Measurements from ENCODE around the gene SPINDOC.

SPINDOC gene

DNA sequence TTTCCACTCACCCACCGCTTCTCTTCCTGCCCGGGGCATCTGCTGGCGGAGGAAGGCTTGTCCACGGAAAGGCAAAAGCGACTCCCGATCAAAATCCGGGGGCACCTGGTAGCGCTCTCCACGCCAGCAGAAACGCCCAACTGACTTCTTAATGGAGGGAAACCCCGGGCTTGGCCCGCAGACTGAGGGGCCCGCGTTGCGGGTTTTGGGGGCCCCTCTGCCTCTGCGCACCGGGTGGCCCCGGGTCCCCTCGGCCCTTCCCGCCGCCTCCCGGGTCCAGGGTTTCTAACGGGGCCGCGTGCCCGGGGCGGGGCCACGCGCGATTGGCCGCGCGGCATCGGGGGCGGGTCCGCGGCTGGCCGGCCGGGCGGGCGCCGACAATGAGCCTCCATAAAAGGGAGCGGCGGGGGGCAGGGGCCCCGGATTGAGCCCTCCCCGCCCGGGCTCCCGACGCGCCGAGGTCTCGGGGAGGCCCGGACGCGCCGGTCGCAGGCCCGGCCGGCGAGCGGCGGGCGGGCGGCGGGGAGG is at the start of gene SPINDOC:
SPINDOC (plus strand) TSS at position 422 of the 528 bp plus-strand sequence. CDS start 231 bp downstream, outside the sequence.
- H3K4me3 ChIP-seq (ENCODE audit: low read length), result peak within 1 kb of the TSS; percentile 88
- TF ChIP-seq CTCF (conservative IDR thresholded peaks at IDR 0.05; ENCODE audit: low read depth, low read length), result no peak
- no peak for DNase-seq (ENCODE audit: low read depth)

GRCh38 chr11:63763496-63764339 is 49.5 kb upstream of the SPINDOC start:
- peak overlapping the region; percentile 58 for H3K4me3 ChIP-seq (ENCODE audit: low read length)
- TF ChIP-seq CTCF (conservative IDR thresholded peaks at IDR 0.05; ENCODE audit: low read depth, low read length), result no peak
- no peak for DNase-seq (ENCODE audit: low read depth)

DNA sequence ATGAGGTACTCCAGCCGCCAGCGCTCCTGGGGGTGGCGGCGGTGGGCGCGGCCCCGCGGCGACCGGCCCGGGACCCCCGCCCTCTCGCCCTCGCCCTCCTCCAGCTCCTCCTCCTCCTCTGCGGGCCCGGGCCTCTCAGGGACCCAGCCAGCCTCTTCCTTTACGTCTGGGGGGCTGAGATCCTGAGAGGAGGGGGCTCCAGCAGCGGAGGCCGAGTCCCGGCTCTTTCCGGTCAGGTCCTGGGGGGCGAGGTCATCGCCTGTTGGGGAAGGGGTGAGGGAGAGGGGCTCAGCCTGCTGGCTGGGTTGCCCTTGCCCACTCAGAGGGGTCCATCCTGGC is 48.9 kb upstream of the SPINDOC start:
- DNase-seq (ENCODE audit: low read depth), result no peak
- H3K4me3 ChIP-seq (ENCODE audit: low read length), result no peak overlapping the region
- TF ChIP-seq CTCF (conservative IDR thresholded peaks at IDR 0.05; ENCODE audit: low read depth, low read length), result no peak

GRCh38 chr11:63764679-63765647 is 48.3 kb upstream of the SPINDOC start:
- TF ChIP-seq CTCF (conservative IDR thresholded peaks at IDR 0.05; ENCODE audit: low read depth, low read length), result no peak
- no peak overlapping the region for H3K4me3 ChIP-seq (ENCODE audit: low read length)
- no peak for DNase-seq (ENCODE audit: low read depth)

DNA sequence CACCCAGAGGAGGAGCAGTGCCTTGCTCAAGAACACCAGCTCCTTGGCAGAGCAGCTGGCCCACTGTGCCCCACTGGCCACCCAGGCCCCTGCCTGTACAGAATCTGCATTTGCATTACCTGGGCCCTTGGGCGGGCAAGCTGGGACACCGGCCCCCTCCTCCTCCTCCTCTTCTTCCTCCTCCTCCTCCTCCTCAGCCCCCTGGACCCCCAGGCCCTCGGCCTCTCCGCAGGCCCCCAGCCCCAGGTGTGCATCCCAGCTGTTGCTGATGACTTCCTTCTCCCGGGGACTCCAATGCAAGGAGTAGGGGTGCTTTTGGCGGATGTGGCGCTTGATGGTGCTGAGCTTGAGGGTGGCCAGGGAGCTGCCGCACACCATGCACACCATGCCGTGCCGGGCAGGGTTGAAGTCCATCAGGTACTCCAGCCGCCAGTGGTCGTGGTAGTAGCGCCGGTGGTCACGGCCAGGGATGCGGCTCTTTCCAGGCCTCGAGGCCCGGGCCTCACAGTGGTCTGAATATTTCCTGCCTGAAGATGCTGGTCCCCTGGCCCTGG is 47.5 kb upstream of the SPINDOC start:
- no peak for DNase-seq (ENCODE audit: low read depth)
- no peak overlapping the region for H3K4me3 ChIP-seq (ENCODE audit: low read length)
- TF ChIP-seq CTCF (conservative IDR thresholded peaks at IDR 0.05; ENCODE audit: low read depth, low read length), result no peak

DNA sequence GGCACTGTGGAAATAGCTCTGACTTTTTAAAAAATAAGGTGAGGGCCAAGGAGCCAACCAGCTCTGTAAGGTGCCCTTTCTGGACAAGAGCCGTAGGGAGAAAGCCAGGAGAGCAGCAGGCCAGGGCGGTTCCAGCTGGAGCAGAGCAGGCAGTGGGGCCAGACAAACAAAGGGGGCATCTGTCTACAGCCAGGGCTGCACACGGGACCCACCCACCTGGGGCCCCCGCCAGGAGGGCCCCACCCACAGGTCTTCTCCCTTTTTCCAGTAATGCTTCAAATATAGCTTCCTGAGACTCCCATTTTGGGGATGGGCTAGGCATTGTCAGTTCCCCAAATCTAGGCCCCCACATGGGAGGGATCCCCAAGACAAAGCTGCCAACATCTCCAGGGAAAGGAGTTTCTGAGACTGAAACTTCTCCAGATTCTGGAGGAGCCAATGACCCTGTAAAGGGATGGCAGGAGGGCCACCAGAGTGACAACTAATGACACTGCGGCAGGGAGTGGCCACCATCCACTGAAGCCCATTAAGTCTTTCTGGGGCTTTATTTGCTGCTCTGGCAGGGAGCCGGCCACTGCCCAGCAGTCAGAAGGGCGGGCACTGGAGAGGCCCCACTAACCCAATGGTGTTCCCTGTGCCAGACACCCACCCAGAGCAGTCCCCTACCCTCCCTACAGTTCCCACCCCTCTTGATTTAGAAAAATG is 46.6 kb upstream of the SPINDOC start:
- no peak for DNase-seq (ENCODE audit: low read depth)
- peak overlapping the region; percentile 78 for H3K4me3 ChIP-seq (ENCODE audit: low read length)
- TF ChIP-seq CTCF (conservative IDR thresholded peaks at IDR 0.05; ENCODE audit: low read depth, low read length), result no peak

All from retinal pigment epithelial cell (primary cell).